ENCODE results near the gene SLC13A3.

GRCh38 chr20:46599227-46599987, 51.9 kb downstream of the SLC13A3 start:
- TF ChIP-seq, protein P1, sequence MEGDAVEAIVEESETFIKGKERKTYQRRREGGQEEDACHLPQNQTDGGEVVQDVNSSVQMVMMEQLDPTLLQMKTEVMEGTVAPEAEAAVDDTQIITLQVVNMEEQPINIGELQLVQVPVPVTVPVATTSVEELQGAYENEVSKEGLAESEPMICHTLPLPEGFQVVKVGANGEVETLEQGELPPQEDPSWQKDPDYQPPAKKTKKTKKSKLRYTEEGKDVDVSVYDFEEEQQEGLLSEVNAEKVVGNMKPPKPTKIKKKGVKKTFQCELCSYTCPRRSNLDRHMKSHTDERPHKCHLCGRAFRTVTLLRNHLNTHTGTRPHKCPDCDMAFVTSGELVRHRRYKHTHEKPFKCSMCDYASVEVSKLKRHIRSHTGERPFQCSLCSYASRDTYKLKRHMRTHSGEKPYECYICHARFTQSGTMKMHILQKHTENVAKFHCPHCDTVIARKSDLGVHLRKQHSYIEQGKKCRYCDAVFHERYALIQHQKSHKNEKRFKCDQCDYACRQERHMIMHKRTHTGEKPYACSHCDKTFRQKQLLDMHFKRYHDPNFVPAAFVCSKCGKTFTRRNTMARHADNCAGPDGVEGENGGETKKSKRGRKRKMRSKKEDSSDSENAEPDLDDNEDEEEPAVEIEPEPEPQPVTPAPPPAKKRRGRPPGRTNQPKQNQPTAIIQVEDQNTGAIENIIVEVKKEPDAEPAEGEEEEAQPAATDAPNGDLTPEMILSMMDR (IDR thresholded peaks at IDR 0.05; ENCODE audit: low read depth, low read length, missing input control), result no peak
- no peak for TF ChIP-seq REST (IDR thresholded peaks at IDR 0.05)
- TF ChIP-seq SP1 (IDR thresholded peaks at IDR 0.05), result no peak
- no peak for TF ChIP-seq GABPA (IDR thresholded peaks at IDR 0.05 in 1 of 2, conservative IDR thresholded peaks at IDR 0.05 in 1 of 2)
- TF ChIP-seq YY1 (IDR thresholded peaks at IDR 0.05), result no peak
- no peak for TF ChIP-seq MAX (IDR thresholded peaks at IDR 0.05)

Measured in liver (tissue), 3 donors.